ENCODE data around the gene ATG5. TPM values are rescaled to one million over a fixed set of nuclear protein-coding genes. Genes with fewer than 3 reads are reported as not detected.

The ATG5 gene
- total RNA-seq, 2 experiments from 2014 or later: 31.6 to 36.0 TPM

GRCh38 chr6:106308985-106309384 lies 16.6 kb downstream of the ATG5 start:
- no peak for ATAC-seq

GRCh38 chr6:106305740-106306139 lies 19.8 kb downstream of the ATG5 start:
- CTCF ChIA-PET: interaction anchor here (1.1 to 1.5 kb wide), 2 partner anchors 19 to 874 kb away, joined by 3 to 4 read pairs; no protein-coding TSS in a partner anchor
- no peaks in the 10 kb centered on the region for H3K9me3 Mint-ChIP-seq (ENCODE audit: insufficient read depth)
- H3K27ac Mint-ChIP-seq: no peak overlapping the region
- H3K4me1 Mint-ChIP-seq (ENCODE audit: low read depth): no peaks in the 10 kb centered on the region
- H3K4me3 Mint-ChIP-seq: no peak overlapping the region
- no peaks in the 10 kb centered on the region for H3K27me3 Mint-ChIP-seq (ENCODE audit: low read depth)
- H3K36me3 Mint-ChIP-seq (ENCODE audit: low read depth): peaks cover 20% of the 10 kb centered on the region
- POLR2A ChIA-PET: no interaction called here
- ATAC-seq (no peak), DNase-seq (no peak)

More at GRCh38 chr6:106308985-106309384, 16.6 kb downstream of the ATG5 start:
- Mint-ChIP-seq H3K36me3 (ENCODE audit: low read depth) (peaks cover 44% of the 10 kb centered on the region), H3K27me3 (ENCODE audit: low read depth) (no peaks in the 10 kb centered on the region), H3K4me1 (ENCODE audit: low read depth) (peaks cover 22% of the 10 kb centered on the region), H3K27ac (no peak overlapping the region), H3K9me3 (ENCODE audit: insufficient read depth) (no peaks in the 10 kb centered on the region), H3K4me3 (no peak overlapping the region)
- ChIA-PET CTCF (interaction anchor here (0.7 to 2.1 kb wide), 4 partner anchors 8 to 223 kb away, joined by 3 to 10 read pairs (median 4); no protein-coding TSS in a partner anchor), POLR2A (no interaction called here)
- DNase-seq: no peak

- ATAC-seq: no peak
- H3K9me3 Mint-ChIP-seq (ENCODE audit: insufficient read depth): no peaks in the 10 kb centered on the region
- POLR2A ChIA-PET: no interaction called here
Observed at GRCh38 chr6:106300944-106301343, 24.6 kb downstream of the ATG5 start.

GRCh38 chr6:106300020-106300780 lies 25.4 kb downstream of the ATG5 start:
- no peak overlapping the region for H3K27ac Mint-ChIP-seq
- peaks cover 2% of the 10 kb centered on the region for H3K4me1 Mint-ChIP-seq (ENCODE audit: low read depth)
- no peak for DNase-seq
- ATAC-seq: no peak
- H3K27me3 Mint-ChIP-seq (ENCODE audit: low read depth): no peaks in the 10 kb centered on the region
- no peaks in the 10 kb centered on the region for H3K9me3 Mint-ChIP-seq (ENCODE audit: insufficient read depth)
- ChIA-PET POLR2A (no interaction called here), CTCF (interaction anchor here (1.0 to 2.0 kb wide), 9 partner anchors 9 to 869 kb away, joined by 3 to 10 read pairs (median 4); no protein-coding TSS in a partner anchor)
- no peak overlapping the region for H3K4me3 Mint-ChIP-seq
- peaks cover 3% of the 10 kb centered on the region for H3K36me3 Mint-ChIP-seq (ENCODE audit: low read depth)

More at GRCh38 chr6:106300944-106301343, 24.6 kb downstream of the ATG5 start:
- CTCF ChIA-PET: interaction anchor here (0.5 to 2.0 kb wide), 17 partner anchors 9 to 870 kb away, joined by 3 to 10 read pairs (median 4); no protein-coding TSS in a partner anchor
- H3K4me1 Mint-ChIP-seq (ENCODE audit: low read depth): peaks cover 2% of the 10 kb centered on the region
- H3K27ac Mint-ChIP-seq: no peak overlapping the region
- H3K4me3 Mint-ChIP-seq: no peak overlapping the region
- H3K36me3 Mint-ChIP-seq (ENCODE audit: low read depth): peaks cover 7% of the 10 kb centered on the region
- no peaks in the 10 kb centered on the region for H3K27me3 Mint-ChIP-seq (ENCODE audit: low read depth)
- no peak for DNase-seq

GRCh38 chr6:106293116-106293515 lies 32.4 kb downstream of the ATG5 start:
- H3K27ac Mint-ChIP-seq: no peak overlapping the region
- ATAC-seq: no peak
- H3K27me3 Mint-ChIP-seq (ENCODE audit: low read depth): no peaks in the 10 kb centered on the region
- H3K4me3 Mint-ChIP-seq: no peak overlapping the region
- peaks cover 10% of the 10 kb centered on the region for H3K4me1 Mint-ChIP-seq (ENCODE audit: low read depth)
- H3K36me3 Mint-ChIP-seq (ENCODE audit: low read depth): peaks cover 33% of the 10 kb centered on the region
- POLR2A ChIA-PET: interaction anchor here (0.8 kb wide), 1 partner anchor 98 kb away, joined by 3 read pairs; no protein-coding TSS in a partner anchor
- CTCF ChIA-PET: no interaction called here
- H3K9me3 Mint-ChIP-seq (ENCODE audit: insufficient read depth): peaks cover 8% of the 10 kb centered on the region
- no peak for DNase-seq

GRCh38 chr6:106290954-106291353 lies 34.6 kb downstream of the ATG5 start:
- DNase-seq (no peak), ATAC-seq (no peak)
- no peak overlapping the region for H3K27ac Mint-ChIP-seq
- POLR2A ChIA-PET: no interaction called here
- H3K4me3 Mint-ChIP-seq: no peak overlapping the region
- H3K27me3 Mint-ChIP-seq (ENCODE audit: low read depth): no peaks in the 10 kb centered on the region
- peaks cover 41% of the 10 kb centered on the region for H3K36me3 Mint-ChIP-seq (ENCODE audit: low read depth)
- H3K9me3 Mint-ChIP-seq (ENCODE audit: insufficient read depth): peaks cover 8% of the 10 kb centered on the region
- CTCF ChIA-PET: interaction anchor here (1.3 kb wide), 1 partner anchor 859 kb away, joined by 3 read pairs; no protein-coding TSS in a partner anchor
- peaks cover 9% of the 10 kb centered on the region for H3K4me1 Mint-ChIP-seq (ENCODE audit: low read depth)

GRCh38 chr6:106290032-106290431 lies 35.5 kb downstream of the ATG5 start:
- POLR2A ChIA-PET: no interaction called here
- H3K36me3 Mint-ChIP-seq (ENCODE audit: low read depth): peaks cover 44% of the 10 kb centered on the region

GRCh38 chr6:106287215-106287614 lies 38.3 kb downstream of the ATG5 start:
- ATAC-seq: no peak
- Mint-ChIP-seq H3K4me3 (no peak overlapping the region), H3K36me3 (ENCODE audit: low read depth) (peaks cover 43% of the 10 kb centered on the region), H3K27me3 (ENCODE audit: low read depth) (no peaks in the 10 kb centered on the region), H3K4me1 (ENCODE audit: low read depth) (peaks cover 11% of the 10 kb centered on the region), H3K9me3 (ENCODE audit: insufficient read depth) (peaks cover 14% of the 10 kb centered on the region), H3K27ac (no peak overlapping the region)
- DNase-seq: no peak
- CTCF ChIA-PET: interaction anchor here (0.6 to 1.6 kb wide), 2 partner anchors 9 to 19 kb away, joined by 3 read pairs; no protein-coding TSS in a partner anchor
- POLR2A ChIA-PET: no interaction called here

More at GRCh38 chr6:106290032-106290431, 35.5 kb downstream of the ATG5 start:
- DNase-seq: no peak
- no peak overlapping the region for H3K27ac Mint-ChIP-seq
- ATAC-seq: no peak
- no peaks in the 10 kb centered on the region for H3K27me3 Mint-ChIP-seq (ENCODE audit: low read depth)
- no peak overlapping the region for H3K4me3 Mint-ChIP-seq
- H3K4me1 Mint-ChIP-seq (ENCODE audit: low read depth): peaks cover 9% of the 10 kb centered on the region
- CTCF ChIA-PET: no interaction called here
- peaks cover 11% of the 10 kb centered on the region for H3K9me3 Mint-ChIP-seq (ENCODE audit: insufficient read depth)

- ATAC-seq (no peak), DNase-seq (no peak)
- Mint-ChIP-seq H3K27me3 (ENCODE audit: low read depth) (no peaks in the 10 kb centered on the region), H3K4me3 (no peak overlapping the region), H3K9me3 (ENCODE audit: insufficient read depth) (peaks cover 14% of the 10 kb centered on the region), H3K36me3 (ENCODE audit: low read depth) (peaks cover 43% of the 10 kb centered on the region), H3K27ac (no peak overlapping the region), H3K4me1 (ENCODE audit: low read depth) (peaks cover 11% of the 10 kb centered on the region)
- CTCF ChIA-PET: interaction anchor here (0.6 to 1.1 kb wide), 2 partner anchors 19 to 802 kb away, joined by 3 read pairs; no protein-coding TSS in a partner anchor
- POLR2A ChIA-PET: no interaction called here
Observed at GRCh38 chr6:106286746-106287145, 38.8 kb downstream of the ATG5 start.

GRCh38 chr6:106283481-106283880 lies 42.1 kb downstream of the ATG5 start:
- CTCF ChIA-PET: interaction anchor here (1.3 kb wide), 1 partner anchor 13 kb away, joined by 3 read pairs; no protein-coding TSS in a partner anchor
- Mint-ChIP-seq H3K9me3 (ENCODE audit: insufficient read depth) (peaks cover 6% of the 10 kb centered on the region), H3K4me3 (no peak overlapping the region), H3K36me3 (ENCODE audit: low read depth) (peaks cover 34% of the 10 kb centered on the region), H3K27ac (no peak overlapping the region), H3K4me1 (ENCODE audit: low read depth) (peaks cover 24% of the 10 kb centered on the region), H3K27me3 (ENCODE audit: low read depth) (no peaks in the 10 kb centered on the region)
- ATAC-seq (no peak), DNase-seq (no peak)
- POLR2A ChIA-PET: no interaction called here

GRCh38 chr6:106281661-106282060 lies 43.9 kb downstream of the ATG5 start:
- no peak overlapping the region for H3K4me3 Mint-ChIP-seq
- H3K27ac Mint-ChIP-seq: no peak overlapping the region
- CTCF ChIA-PET: no interaction called here
- H3K4me1 Mint-ChIP-seq (ENCODE audit: low read depth): peaks cover 22% of the 10 kb centered on the region
- no peaks in the 10 kb centered on the region for H3K27me3 Mint-ChIP-seq (ENCODE audit: low read depth)
- DNase-seq (no peak), ATAC-seq (no peak)
- POLR2A ChIA-PET: no interaction called here
- peaks cover 38% of the 10 kb centered on the region for H3K36me3 Mint-ChIP-seq (ENCODE audit: low read depth)
- H3K9me3 Mint-ChIP-seq (ENCODE audit: insufficient read depth): peaks cover 6% of the 10 kb centered on the region

GRCh38 chr6:106281088-106281487 lies 44.5 kb downstream of the ATG5 start:
- no peak overlapping the region for H3K4me3 Mint-ChIP-seq
- ATAC-seq (no peak), DNase-seq (no peak)
- peaks cover 22% of the 10 kb centered on the region for H3K4me1 Mint-ChIP-seq (ENCODE audit: low read depth)
- H3K27me3 Mint-ChIP-seq (ENCODE audit: low read depth): no peaks in the 10 kb centered on the region
- CTCF ChIA-PET: interaction anchor here (0.6 kb wide), 1 partner anchor 335 kb away, joined by 3 read pairs; no protein-coding TSS in a partner anchor
- peaks cover 40% of the 10 kb centered on the region for H3K36me3 Mint-ChIP-seq (ENCODE audit: low read depth)
- H3K27ac Mint-ChIP-seq: no peak overlapping the region
- peaks cover 6% of the 10 kb centered on the region for H3K9me3 Mint-ChIP-seq (ENCODE audit: insufficient read depth)
- POLR2A ChIA-PET: no interaction called here
